Smooth muscle cell (in vitro differentiated cells): Measurements from ENCODE around the gene SUPT6H. TPM values are rescaled to one million over a fixed set of nuclear protein-coding genes. Genes with fewer than 3 reads are reported as not detected.

ENCODE experiments used
- DNase-seq: peaks from one replicate; lab custom pipeline; 2025; ENCODE audit not compliant: unreplicated experiment; lab: John Stamatoyannopoulos, UW
- H2AFZ ChIP-seq: fragments of 200-600 bp; sonication (generic); 2 replicates; pipeline ENCODE4 v1.6.0; 2016; ENCODE audit warnings: antibody characterized with exemption, low read depth, mild to moderate bottlenecking
- H3F3A ChIP-seq: fragments of 200-600 bp; sonication (generic); 2 replicates; pipeline ENCODE4 v1.6.0; 2017; ENCODE audit warnings: antibody characterized with exemption, low read depth
- H3K27ac ChIP-seq: fragments of 200-600 bp; sonication (generic); 2 replicates; pipeline ENCODE4 v1.5.1; 2016; ENCODE audit warnings: low read depth, mild to moderate bottlenecking
- H3K27me3 ChIP-seq: fragments of 200-600 bp; sonication (generic); 2 replicates; pipeline ENCODE4 v1.6.1; 2016; ENCODE audit warnings: low read depth, mild to moderate bottlenecking
- H3K36me3 ChIP-seq: fragments of 200-600 bp; sonication (generic); 2 replicates; pipeline ENCODE4 v1.5.1; 2016; ENCODE audit warnings: low read depth
- H3K4me1 ChIP-seq: fragments of 200-600 bp; sonication (generic); 2 replicates; pipeline ENCODE4 v1.5.1; 2016; ENCODE audit warnings: low read depth
- H3K4me2 ChIP-seq: fragments of 200-600 bp; sonication (generic); 2 replicates; pipeline ENCODE4 v1.6.0; 2016; ENCODE audit warnings: mild to moderate bottlenecking
- H3K4me3 ChIP-seq: fragments of 200-600 bp; sonication (generic); 2 replicates; pipeline ENCODE4 v1.5.1; 2016; ENCODE audit warnings: mild to moderate bottlenecking
- H3K79me2 ChIP-seq: fragments of 200-600 bp; sonication (generic); 2 replicates; pipeline ENCODE4 v1.6.0; 2016; ENCODE audit warnings: low read depth, mild to moderate bottlenecking
- H3K9ac ChIP-seq: fragments of 200-600 bp; sonication (generic); 2 replicates; pipeline ENCODE4 v1.6.0; 2016; ENCODE audit warnings: low read depth
- H3K9me3 ChIP-seq: fragments of 200-600 bp; sonication (generic); replicated peaks from 2 replicates; pipeline ENCODE4 v1.5.1; 2016; ENCODE audit warnings: low read depth
- H4K20me1 ChIP-seq: fragments of 200-600 bp; sonication (generic); 2 replicates; pipeline ENCODE4 v1.6.0; 2016; ENCODE audit warnings: low read depth
- CTCF ChIP-seq: fragments of 200-600 bp; sonication (generic); IDR thresholded peaks from 2 replicates; pipeline ENCODE4 v1.5.1; 2017; ENCODE audit warnings: borderline replicate concordance, mild to moderate bottlenecking, antibody characterized with exemption; ENCODE audit not compliant: insufficient read depth, poor library complexity, severe bottlenecking
- WGBS: methylation state at CpG from one replicate; pipeline ENCODE4 v1.1.7; 2016; ENCODE audit warnings: low lambda C conversion rate; 5-methylcytosine and 5-hydroxymethylcytosine counted together
- polyA plus RNA-seq: library from polyadenylated mRNA; unstranded; fragments of >200 nt; fragmentation: Nextera tagmentation; extraction: Ambion mirVana; gene quantifications from 2 replicates; pipeline ENCODE4 v1.2.1, GENCODE V29; 2016
- total RNA-seq: library from RNA; depleted of rRNA; stranded (reverse); fragments of >200 nt; gene quantifications from 2 replicates; pipeline ENCODE4 v1.2.3, GENCODE V29; 2014

The SUPT6H gene
- total and polyA plus RNA-seq, 2 experiments from 2014 or later: 22.4 to 64.0 TPM

- Histone ChIP-seq H3K36me3 (no peaks in the 10 kb centered on the region), H3K9me3 (no peaks in the 10 kb centered on the region), H2AFZ (no peak overlapping the region), H3K4me1 (peaks cover 4% of the 10 kb centered on the region), H3F3A (no peaks in the 10 kb centered on the region), H4K20me1 (no peaks in the 10 kb centered on the region), H3K4me3 (no peak overlapping the region), H3K79me2 (no peaks in the 10 kb centered on the region), H3K27ac (no peak overlapping the region), H3K27me3 (no peaks in the 10 kb centered on the region), H3K4me2 (no peak overlapping the region), H3K9ac (no peak overlapping the region)
- DNase-seq: no peak
- 89% methylated on average over 22 of the region's 22 CpGs for WGBS
- no peak for TF ChIP-seq CTCF
Observed at GRCh38 chr17:28737770-28738679, 76.0 kb downstream of the SUPT6H start.

GRCh38 chr17:28738680-28739384 lies 76.8 kb downstream of the SUPT6H start:
- Histone ChIP-seq H2AFZ (no peak overlapping the region), H3F3A (no peaks in the 10 kb centered on the region), H3K36me3 (no peaks in the 10 kb centered on the region), H3K27ac (no peak overlapping the region), H4K20me1 (no peaks in the 10 kb centered on the region), H3K27me3 (no peaks in the 10 kb centered on the region), H3K4me3 (no peak overlapping the region), H3K4me2 (no peak overlapping the region), H3K79me2 (no peaks in the 10 kb centered on the region), H3K9ac (no peak overlapping the region), H3K9me3 (no peaks in the 10 kb centered on the region), H3K4me1 (peaks cover 4% of the 10 kb centered on the region)
- 92% methylated on average over 10 of the region's 10 CpGs for WGBS
- no peak for DNase-seq
- TF ChIP-seq CTCF: no peak

- H3K9ac ChIP-seq: no peak overlapping the region
- H3K9me3 ChIP-seq: no peaks in the 10 kb centered on the region
- H3K4me2 ChIP-seq: no peak overlapping the region
- no peak for TF ChIP-seq CTCF
- DNase-seq: no peak
- H2AFZ ChIP-seq: no peak overlapping the region
- no peak overlapping the region for H3K27ac ChIP-seq
- H3K4me3 ChIP-seq: no peak overlapping the region
- WGBS: 95% methylated on average over 10 of the region's 10 CpGs
- H3F3A ChIP-seq: peaks cover 11% of the 10 kb centered on the region
- no peaks in the 10 kb centered on the region for H3K27me3 ChIP-seq
- H3K79me2 ChIP-seq: peaks cover 18% of the 10 kb centered on the region
- H3K4me1 ChIP-seq: peaks cover 7% of the 10 kb centered on the region
- peaks cover 14% of the 10 kb centered on the region for H4K20me1 ChIP-seq
- no peaks in the 10 kb centered on the region for H3K36me3 ChIP-seq
Observed at GRCh38 chr17:28740406-28741357, 78.7 kb downstream of the SUPT6H start.
